Pancreas (tissue), 10 donors: Measurements from ENCODE around the gene FAM89A. TPM values are rescaled to one million over a fixed set of nuclear protein-coding genes. Genes with fewer than 3 reads are reported as not detected.

Source experiments
- ATAC-seq, 4 donors: fragments of 200-7000 bp; cut with Tn5 transposase; one replicate each; pipeline versions ENCODE4 v1.8.0 to v1.9.1; 2020; ENCODE audit warnings: mild to moderate bottlenecking in 4 of 4, moderate library complexity in 4 of 4
- DNase-seq, 6 donors: peaks; one replicate each; pipeline ENCODE4 v3.0.0-alpha.2; 2020
- FAIRE-seq: peaks from 2 replicates; lab custom pipeline; 2012; peaks lifted over from hg19 to GRCh38; lab: Jason Lieb, UNC
- H3K27ac ChIP-seq, 4 donors: fragments of 200-600 bp; sonication (generic); 1 replicate in 3 of 4; 2 replicates in 1 of 4; pipeline versions ENCODE4 v1.5.0 to v1.8.0; 2020
- H3K27me3 ChIP-seq, 4 donors: fragments of 200-600 bp; one replicate each; pipeline ENCODE4 v1.8.0; 2021
- H3K36me3 ChIP-seq, 3 donors: fragments of 200-600 bp; sonication (generic) in 1 of 3; one replicate each; pipeline versions ENCODE4 v1.5.0 to v1.8.0; 2020 to 2021
- H3K4me1 ChIP-seq, 3 donors: fragments of 200-600 bp; one replicate each; pipeline ENCODE4 v1.8.0; 2021
- H3K4me3 ChIP-seq, 4 donors: fragments of 200-600 bp; sonication (generic) in 2 of 4; one replicate each; pipeline versions ENCODE4 v1.5.0 to v1.8.0; 2020 to 2021
- H3K9me3 ChIP-seq, 4 donors: fragments of 200-600 bp; one replicate each; pipeline ENCODE4 v1.8.0; 2021
- CTCF ChIP-seq, 4 donors: fragments of 200-600 bp; sonication (generic) in 3 of 4; IDR thresholded peaks; one replicate each; pipeline versions ENCODE4 v1.5.0 to v1.8.0; 2021; ENCODE audit warnings: antibody characterized with exemption in 4 of 4
- WGBS, 2 donors: extraction: QIAGEN DNeasy Blood & Tissue Kit; methylation state at CpG; one replicate each; pipeline ENCODE4 v1.1.7; 2013; 5-methylcytosine and 5-hydroxymethylcytosine counted together
- intact Hi-C, 3 donors: fragments of 100-400 bp; cut with DNase I; formaldehyde crosslinking; loops; one replicate each; pipeline versions ENCODE4 v1.11.1 to v1.14.2; 2022
- polyA plus RNA-seq, 2 donors: library from polyadenylated mRNA; stranded (reverse); fragments of 200-250 nt; gene quantifications; one replicate each; pipeline ENCODE4 v1.2.3, GENCODE V29; 2013
- total RNA-seq, 6 donors: library from RNA; stranded (reverse); fragmentation: NEBNext Ultra II Directional in 4 of 6; extraction: Animal tissue kit (Norgen Biotek cat#: 25700) in 4 of 6; gene quantifications; one replicate each; pipeline versions ENCODE4 v1.2.1 to v1.2.4, GENCODE V29; 2021 to 2023
- donor health status: healthy with polysubstance abuse.
- donor health status: DM: no; HTN: no; CAD: no; lungs with moderate emphysema.
- donor health status: DM: no; HTN: no; CAD: no.
- donor health status: control.
- donor health status: control.
- donor health status: Bipolar disorder and iron deficiency.
- donor health status: DM: yes; HTN: yes; CAD: no.
- donor health status: DM: no; HTN: no; CAD: no.
- donor health status: DM: no; HTN: no; CAD: no.
- donor health status: DM: yes; HTN: yes; CAD: no.

Gene FAM89A
- total RNA-seq, result 10 to 100 TPM in 1 of 6 donors, 1 to 10 TPM in 5; 6.6 to 10.2 (median 7.5) TPM
- polyA plus RNA-seq, result 1 to 10 TPM; 3.5 to 7.5 TPM

GRCh38 chr1:231040019-231040799 is at the start of gene FAM89A:
Gene FAM89A, minus strand, starts transcription at chr1:231040254. Its CDS starts 43 bp downstream, at chr1:231040211.
- H3K36me3 ChIP-seq, result no peaks in the 10 kb centered on the region
- no peak for FAIRE-seq
- no peaks in the 10 kb centered on the region for H3K27me3 ChIP-seq
- peaks cover 0 to 9% (median 0%) of the 10 kb centered on the region in 3 donors for H3K4me1 ChIP-seq
- H3K9me3 ChIP-seq, result no peaks in the 10 kb centered on the region
- peak; percentile 56 to 90 (median 78) for DNase-seq
- peak within 1 kb of the TSS in 2 of 4 donors; percentile 12 to 40 for H3K27ac ChIP-seq
- TF ChIP-seq CTCF (IDR thresholded peaks at IDR 0.05), result no peak
- WGBS, 2 donors, result 3 to 5% methylated on average over 45 to 81 of the region's 82 CpGs
- intact Hi-C loops, result no loop called here
- H3K4me3 ChIP-seq, result peak within 1 kb of the TSS; percentile 72 to 85 (median 82)
- ATAC-seq, result peak; percentile 74 to 90 (median 88)

GRCh38 chr1:231084353-231084752 is 44.3 kb upstream of the FAM89A start:
- WGBS, 2 donors, result 79% methylated on average over 5 of the region's 5 CpGs
- ATAC-seq, result no peak

GRCh38 chr1:231079163-231079562 is 39.1 kb upstream of the FAM89A start:
- Histone ChIP-seq H3K4me1 (peaks cover 11 to 15% (median 13%) of the 10 kb centered on the region in 3 donors), H3K27me3 (no peaks in the 10 kb centered on the region), H3K36me3 (no peaks in the 10 kb centered on the region), H3K4me3 (no peak overlapping the region), H3K27ac (no peak overlapping the region), H3K9me3 (no peaks in the 10 kb centered on the region)
- FAIRE-seq (no peak), ATAC-seq (no peak), DNase-seq (no peak)
- intact Hi-C loops, result no loop called here
- WGBS, 2 donors, result 81 to 82% methylated on average over 4 of the region's 4 CpGs
- TF ChIP-seq CTCF (IDR thresholded peaks at IDR 0.05), result no peak

More at GRCh38 chr1:231084353-231084752, 44.3 kb upstream of the FAM89A start:
- no peaks in the 10 kb centered on the region for H3K27me3 ChIP-seq
- no peaks in the 10 kb centered on the region for H3K36me3 ChIP-seq
- no peak for FAIRE-seq
- H3K27ac ChIP-seq, result no peak overlapping the region
- no peak overlapping the region for H3K4me3 ChIP-seq
- H3K4me1 ChIP-seq, result no peaks in the 10 kb centered on the region
- no peak for DNase-seq
- intact Hi-C loops, result no loop called here
- H3K9me3 ChIP-seq, result no peaks in the 10 kb centered on the region
- no peak for TF ChIP-seq CTCF (IDR thresholded peaks at IDR 0.05)

GRCh38 chr1:231078250-231078649 is 38.2 kb upstream of the FAM89A start:
- no peaks in the 10 kb centered on the region for H3K36me3 ChIP-seq
- TF ChIP-seq CTCF (IDR thresholded peaks at IDR 0.05), result no peak
- ATAC-seq (no peak), FAIRE-seq (no peak), DNase-seq (no peak)
- peaks cover 13 to 15% (median 13%) of the 10 kb centered on the region in 3 donors for H3K4me1 ChIP-seq
- no peaks in the 10 kb centered on the region for H3K27me3 ChIP-seq
- intact Hi-C loops, result no loop called here
- 93 to 98% methylated on average over 7 of the region's 7 CpGs for WGBS, 2 donors
- no peak overlapping the region for H3K27ac ChIP-seq
- H3K4me3 ChIP-seq, result no peak overlapping the region
- no peaks in the 10 kb centered on the region for H3K9me3 ChIP-seq

- WGBS, 2 donors, result 93 to 97% methylated on average over 5 of the region's 5 CpGs
- Histone ChIP-seq H3K4me1 (peaks cover 13 to 15% (median 13%) of the 10 kb centered on the region in 3 donors), H3K27ac (peak overlapping the region in 2 of 4 donors; percentile 73 to 78), H3K9me3 (no peaks in the 10 kb centered on the region), H3K4me3 (no peak overlapping the region), H3K27me3 (no peaks in the 10 kb centered on the region), H3K36me3 (no peaks in the 10 kb centered on the region)
- no peak for FAIRE-seq
- no peak for ATAC-seq
- TF ChIP-seq CTCF (IDR thresholded peaks at IDR 0.05), result no peak
- intact Hi-C loops, result no loop called here
- DNase-seq, result no peak
These were observed 36.7 kb upstream of the FAM89A start for GRCh38 chr1:231076802-231077201.
